NCI-H1436 (cell line): ENCODE measurements around the gene OR52H1.
"Not testable (repeated sequence)": the region's sequence is repeated elsewhere in the genome, so short reads cannot be mapped to it uniquely, and the experiment has no call there.

ENCODE experiments used
- DNase-seq: peaks from one replicate; lab custom pipeline; 2025; lab: John Stamatoyannopoulos, UW

OR52H1 gene

DNA sequence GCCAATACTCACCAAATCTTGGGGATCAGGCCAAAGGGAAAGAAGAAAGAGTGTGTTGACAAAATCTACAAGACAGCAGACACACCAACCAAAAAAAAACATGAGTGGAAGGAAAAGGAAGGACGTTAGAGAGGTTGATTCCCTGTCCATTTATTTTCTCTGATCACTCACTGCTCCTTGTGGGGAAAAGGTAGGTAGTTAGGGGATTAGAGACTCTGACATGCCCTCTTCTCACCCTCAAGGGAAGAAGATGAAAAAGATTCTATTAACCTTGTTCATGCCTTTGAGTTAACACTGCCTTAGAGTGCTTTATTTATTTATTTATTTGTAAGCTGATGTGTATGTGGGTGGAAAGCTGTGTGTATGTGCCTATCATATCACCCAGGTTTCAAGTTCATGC, at the start of gene OR52H1:
Gene OR52H1 (minus strand): TSS at position 101 of the 400 bp plus-strand sequence. CDS start 3,035 bp downstream, outside the sequence.
- DNase-seq, result no peak

DNA sequence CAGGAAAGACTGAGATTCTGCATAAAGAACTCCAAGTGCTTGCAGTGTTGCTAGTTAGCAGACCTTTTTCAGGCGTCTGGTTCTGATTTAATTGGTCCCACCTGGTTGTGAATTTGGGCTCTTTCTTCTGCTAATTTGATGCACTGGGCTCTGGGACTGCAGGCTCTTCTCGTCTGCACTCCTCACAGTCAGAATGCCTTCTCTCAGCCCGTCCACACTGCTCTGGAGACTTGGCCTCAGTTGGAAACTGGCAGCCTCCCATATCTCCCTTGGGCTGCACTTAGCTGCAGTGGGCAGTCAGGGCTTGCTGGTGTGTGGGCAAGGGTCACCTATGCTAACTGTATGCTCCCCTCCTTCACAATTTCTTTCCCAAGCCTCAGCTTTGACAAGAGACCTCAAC, 49.6 kb upstream of the OR52H1 start:
- no peak for DNase-seq

DNA sequence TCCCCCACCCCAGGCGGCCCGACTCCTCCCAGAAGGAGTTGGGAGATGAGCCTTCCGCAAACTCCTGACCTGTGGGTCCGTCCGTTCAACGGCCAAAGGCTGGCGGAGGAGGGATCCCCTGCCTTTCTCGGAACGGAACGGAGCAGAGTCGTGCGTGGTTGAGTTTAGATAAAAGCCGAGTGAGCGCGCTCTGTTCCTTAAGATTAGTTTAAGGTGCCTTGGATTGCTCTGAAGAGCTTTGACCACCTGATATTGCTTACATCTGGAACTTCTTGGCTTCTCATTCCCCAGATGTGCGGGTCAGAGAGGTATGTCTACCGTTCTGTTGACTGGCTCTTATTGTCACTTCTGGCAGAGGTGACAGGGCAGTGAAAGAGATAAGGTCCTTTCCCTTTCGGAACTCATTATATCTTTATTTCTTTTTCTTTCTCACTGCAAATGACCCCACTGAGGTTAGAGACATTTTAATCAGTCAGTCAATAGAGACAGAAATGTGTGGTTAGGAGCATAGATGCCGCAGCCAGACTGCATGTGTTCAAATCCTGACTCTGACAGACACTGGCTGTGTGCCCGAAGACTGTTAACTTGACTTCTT, 48.4 kb upstream of the OR52H1 start, which contains the start of gene TRIM6:
Gene TRIM6 (plus strand): TSS at position 31 of the 595 bp plus-strand sequence. CDS start 261 bp downstream, at position 292.
- DNase-seq, result no peak

DNA sequence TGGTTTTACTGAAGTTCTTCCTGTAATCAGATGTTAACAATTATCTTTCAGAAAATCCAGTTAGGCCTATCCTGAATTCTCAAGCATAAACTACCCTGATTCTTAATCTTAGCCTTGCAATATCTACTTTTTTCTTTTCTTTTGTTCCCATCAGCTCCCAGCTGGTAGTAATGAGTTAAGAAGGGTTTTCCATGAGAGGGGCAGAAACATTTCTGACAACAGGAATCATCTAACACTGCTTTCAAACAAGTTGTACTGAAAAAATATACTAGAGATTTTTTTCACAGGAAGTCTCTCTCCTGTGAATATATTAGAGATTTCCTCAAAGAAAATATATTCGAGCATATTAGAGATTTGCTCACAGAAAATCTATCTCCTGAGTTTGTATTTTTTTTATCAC, 44.8 kb upstream of the OR52H1 start:
- DNase-seq, result no peak

DNA sequence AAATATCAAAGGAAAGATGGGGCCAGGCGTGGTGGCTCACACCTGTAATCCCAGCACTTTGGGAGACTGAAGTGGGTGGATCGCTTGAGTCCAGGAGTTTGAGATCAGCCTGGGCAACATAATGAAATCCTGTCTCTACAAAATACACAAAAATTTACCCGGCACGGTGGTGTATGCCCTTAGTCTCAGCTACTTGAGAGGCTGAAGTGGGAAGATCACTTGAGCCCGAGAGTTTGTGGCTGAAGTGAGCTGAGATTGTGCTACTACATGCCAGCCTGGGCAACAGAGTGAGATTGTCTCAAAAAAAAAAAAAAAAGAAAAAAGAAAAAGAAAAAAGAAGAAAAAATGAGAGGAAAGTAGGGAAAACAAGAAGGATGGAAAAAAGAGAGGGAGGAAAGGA, 44.3 kb upstream of the OR52H1 start:
- no peak for DNase-seq

DNA sequence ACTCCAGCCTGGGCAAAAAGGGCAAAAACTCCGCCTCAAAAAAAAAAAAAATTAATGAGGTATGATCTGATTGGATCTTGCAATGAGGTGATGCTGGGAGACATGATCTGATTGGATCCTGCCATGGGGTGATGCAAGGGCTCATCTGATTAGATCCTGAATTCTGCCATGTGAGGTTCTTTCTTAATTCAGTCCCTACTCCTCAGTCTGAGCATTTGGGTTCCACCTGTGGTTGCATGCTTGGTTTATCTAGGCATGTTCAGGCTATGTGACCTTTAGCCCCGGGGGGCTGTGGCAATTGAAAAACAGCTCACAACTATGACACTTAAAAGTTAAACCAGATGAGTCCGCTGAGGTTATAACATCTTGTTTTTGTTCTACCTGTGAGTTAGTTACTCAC, 43.3 kb upstream of the OR52H1 start:
- no peak for DNase-seq

DNA sequence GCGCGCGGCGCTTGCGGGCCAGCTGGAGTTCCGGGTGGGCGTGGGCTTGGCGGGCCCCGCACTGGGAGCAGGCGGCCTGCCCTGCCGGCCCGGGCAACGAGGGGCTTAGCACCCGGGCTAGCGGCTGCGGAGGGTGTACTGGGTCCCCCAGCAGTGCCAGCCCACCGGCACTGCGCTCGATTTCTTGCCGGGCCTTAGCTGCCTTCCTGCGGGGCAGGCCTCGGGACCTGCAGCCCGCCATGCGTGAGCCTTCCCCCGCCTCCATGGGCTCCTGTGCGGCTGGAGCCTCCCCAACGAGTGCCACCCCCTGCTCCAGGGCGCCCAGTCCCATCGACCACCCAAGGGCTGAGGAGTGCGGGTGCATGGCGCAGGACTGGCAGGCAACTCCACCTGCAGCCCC, 41.6 kb upstream of the OR52H1 start:
- DNase-seq, result not testable (repeated sequence)

DNA sequence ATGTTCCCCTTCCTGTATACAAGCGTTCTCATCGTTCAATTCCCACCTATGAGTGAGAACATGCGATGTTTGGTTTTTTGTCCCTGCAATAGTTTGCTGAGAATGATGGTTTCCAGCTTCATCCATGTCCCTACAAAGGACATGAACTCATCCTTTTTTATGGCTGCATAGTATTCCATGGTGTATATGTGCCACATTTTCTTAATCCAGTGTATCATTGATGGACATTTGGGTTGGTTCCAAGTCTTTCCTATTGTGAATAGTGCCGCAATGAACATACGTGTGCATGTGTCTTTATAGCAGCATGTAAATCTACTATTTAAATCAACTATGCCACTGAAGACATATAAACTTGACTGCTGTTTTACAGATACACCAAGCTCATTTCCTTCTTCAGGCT, 36.1 kb upstream of the OR52H1 start:
- not testable (repeated sequence) for DNase-seq

DNA sequence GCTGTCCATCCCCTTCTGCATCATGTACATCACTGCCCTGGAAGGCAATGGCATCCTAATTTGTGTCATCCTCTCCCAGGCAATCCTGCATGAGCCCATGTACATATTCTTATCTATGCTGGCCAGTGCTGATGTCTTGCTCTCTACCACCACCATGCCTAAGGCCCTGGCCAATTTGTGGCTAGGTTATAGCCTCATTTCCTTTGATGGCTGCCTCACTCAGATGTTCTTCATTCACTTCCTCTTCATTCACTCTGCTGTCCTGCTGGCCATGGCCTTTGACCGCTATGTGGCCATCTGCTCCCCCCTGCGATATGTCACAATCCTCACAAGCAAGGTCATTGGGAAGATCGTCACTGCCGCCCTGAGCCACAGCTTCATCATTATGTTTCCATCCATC, 32.7 kb upstream of the OR52H1 start:
- DNase-seq, result no peak

DNA sequence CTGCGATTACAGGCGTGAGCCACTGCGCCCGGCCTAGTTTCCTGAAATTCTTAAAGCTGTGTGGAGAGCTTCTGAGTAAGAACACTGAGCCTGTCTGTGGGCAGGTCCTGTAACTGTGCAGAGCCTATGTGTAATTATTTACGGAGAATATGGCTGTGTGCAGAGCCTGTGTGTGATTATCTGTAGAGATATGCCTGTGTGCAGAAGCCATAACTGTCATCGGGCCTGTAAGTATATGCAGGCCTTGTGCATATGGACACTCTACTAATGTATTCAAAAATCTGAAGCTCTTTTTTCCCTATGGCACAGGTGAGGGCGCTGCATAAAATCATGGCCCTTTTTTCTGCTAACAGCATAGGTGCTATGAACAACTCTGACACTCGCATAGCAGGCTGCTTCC, 32.2 kb upstream of the OR52H1 start, which contains the start of gene OR52B6:
Gene OR52B6 (plus strand): TSS at position 301 of the 400 bp plus-strand sequence. CDS start 0 bp downstream, at position 301.
- DNase-seq, result no peak

DNA sequence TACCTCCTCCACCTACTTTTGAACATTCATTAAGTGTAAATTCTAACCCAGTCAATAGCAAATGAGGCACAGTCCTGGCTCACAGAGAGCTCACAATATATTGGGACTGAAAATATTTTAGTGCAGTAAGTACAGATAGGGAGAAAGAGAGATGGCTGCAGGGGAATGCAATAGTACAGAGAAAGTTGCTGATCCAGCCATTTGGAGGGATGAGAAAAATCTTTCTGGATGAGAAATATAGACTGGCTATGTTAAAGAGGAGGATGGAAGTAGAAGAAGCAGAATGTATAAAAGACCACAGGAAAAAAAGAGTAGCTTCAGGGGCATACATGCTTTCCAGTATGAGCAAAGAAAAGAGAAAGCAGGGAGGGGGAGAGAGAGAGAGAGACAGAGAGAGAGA, 28.8 kb upstream of the OR52H1 start:
- DNase-seq, result no peak

DNA sequence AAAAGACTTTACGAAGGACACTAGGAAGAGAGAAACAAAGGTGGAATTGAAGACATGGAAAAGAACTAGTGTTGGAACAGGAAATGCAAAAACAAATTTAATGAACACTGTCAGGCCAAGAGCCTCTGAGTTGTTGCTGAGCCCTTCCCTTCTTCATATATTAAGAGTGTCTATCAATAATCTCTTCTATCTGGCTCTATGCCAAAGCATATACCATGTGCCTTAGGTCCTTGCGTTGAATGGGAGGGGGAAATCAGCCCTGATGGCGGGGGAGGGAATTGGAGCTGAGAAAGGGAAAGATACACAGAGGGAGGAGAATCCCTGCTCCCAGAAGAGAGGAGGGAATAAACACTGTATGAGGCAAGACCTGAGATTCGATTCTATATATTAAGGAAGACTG, 26.8 kb upstream of the OR52H1 start:
- no peak for DNase-seq

DNA sequence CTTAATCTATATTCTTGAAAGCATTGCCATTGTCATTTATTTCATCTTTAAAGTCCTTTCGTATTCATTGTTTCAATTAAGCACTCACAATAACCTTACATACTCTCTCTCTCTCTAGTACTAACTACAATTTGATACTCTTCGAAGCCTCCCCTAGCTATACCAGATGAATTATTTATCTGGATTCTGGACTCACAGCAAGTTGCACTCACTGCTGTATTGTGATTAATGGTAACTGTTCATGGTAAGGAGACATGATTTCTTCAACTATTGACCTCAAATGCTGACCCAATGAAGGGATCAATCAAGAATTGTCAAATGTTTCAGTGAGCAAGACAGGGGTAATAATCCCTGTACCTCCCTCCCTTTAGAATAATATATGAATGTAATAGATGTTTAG, 26.3 kb upstream of the OR52H1 start:
- no peak for DNase-seq

DNA sequence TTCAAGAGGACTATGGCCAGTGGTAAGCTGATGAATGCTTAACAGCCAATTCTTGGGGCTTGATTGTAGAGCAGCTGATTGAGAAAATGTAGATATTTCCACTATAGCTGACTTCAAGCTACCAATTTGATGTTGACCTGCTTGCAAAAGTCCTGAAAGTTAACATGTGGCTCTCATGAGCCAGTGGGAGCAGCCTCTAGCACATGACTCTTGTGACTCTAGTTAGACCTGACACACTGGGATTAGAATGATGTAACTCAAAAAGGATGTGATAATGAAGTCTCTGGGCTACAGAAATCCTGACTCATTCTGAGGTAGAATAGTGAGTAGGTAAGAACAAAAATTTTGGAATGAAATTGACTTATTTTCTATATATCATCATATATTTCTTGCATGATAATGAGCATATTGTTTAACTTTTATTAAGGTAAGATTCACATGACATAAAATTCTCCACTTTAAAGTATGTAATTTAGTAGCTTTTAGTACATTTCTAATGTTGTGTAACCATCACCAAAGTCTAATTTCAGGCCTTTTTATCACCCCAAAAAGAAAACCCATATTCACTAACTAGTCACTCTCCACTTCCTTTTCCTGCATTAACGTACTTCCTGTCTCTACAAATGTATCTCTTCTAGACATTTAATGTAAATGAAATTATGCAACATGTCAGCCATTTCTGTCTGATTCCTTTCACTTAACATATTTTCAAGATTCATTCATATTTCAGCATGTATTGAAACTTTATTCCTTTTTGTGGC, 16.1 kb upstream of the OR52H1 start:
- no peak for DNase-seq

DNA sequence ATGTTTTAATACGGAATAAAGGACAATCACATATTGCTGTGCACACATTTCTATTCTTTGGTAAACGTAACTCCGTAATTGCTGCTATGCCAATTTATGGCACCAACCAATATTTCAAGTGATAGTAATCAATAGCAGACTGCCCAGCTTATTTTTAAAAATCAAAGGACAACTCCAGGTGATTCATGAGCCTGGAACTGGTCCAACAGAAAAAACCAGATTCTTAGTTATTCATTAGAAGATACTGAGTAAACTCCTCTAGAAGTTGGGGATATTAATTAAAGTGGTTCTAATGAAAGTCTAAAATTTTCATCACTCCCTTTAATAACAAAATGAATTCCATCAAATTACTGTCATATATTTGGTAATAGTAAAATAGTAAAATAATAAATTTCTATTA, 9.4 kb upstream of the OR52H1 start:
- no peak for DNase-seq

DNA sequence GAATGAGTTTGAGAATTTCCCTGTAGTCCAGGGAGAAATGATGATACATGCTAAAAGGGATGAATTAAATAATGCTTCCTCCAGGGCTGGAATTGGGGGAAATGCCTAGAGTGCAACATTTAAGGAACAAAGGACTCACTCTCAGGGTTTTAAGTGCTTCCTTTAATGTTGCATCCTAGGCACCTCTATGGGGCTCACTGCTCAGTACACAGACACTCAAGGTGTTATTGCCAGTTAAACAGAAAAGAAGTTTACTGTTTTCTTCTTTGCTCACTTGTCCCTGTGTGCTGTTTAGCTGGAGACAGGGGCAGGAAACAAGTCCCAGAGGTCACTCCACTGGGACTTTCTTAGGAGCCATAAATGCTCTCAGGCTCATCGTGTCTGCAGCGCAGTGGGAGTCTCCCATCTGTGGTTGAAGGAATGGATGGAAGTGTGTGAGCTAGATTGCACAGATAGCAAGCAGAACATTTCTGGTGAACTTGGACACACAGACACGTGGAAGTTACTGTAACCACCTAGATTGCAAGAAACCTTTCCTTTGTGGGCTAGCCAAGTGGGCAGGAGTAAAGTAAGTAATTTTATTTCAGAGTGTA, 8.4 kb upstream of the OR52H1 start:
- DNase-seq, result no peak

DNA sequence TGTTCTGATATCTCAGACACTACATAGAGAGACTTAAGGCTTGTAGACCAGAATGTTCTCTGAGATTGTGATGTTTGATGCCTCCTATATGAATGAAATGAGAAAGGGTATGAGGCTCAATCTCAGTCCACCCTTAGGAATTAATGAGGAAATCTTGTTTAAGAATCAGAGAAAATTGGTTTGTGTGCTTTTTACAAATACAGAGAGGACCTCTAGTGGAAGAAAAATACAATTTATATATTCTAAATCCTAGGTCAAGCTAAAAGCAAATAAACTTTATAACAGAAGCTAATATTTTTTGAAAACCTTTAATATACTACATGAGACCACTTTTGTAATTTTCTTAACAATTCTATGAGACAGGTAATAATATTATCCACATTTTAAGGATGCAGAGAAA, 5.0 kb upstream of the OR52H1 start:
- no peak for DNase-seq

DNA sequence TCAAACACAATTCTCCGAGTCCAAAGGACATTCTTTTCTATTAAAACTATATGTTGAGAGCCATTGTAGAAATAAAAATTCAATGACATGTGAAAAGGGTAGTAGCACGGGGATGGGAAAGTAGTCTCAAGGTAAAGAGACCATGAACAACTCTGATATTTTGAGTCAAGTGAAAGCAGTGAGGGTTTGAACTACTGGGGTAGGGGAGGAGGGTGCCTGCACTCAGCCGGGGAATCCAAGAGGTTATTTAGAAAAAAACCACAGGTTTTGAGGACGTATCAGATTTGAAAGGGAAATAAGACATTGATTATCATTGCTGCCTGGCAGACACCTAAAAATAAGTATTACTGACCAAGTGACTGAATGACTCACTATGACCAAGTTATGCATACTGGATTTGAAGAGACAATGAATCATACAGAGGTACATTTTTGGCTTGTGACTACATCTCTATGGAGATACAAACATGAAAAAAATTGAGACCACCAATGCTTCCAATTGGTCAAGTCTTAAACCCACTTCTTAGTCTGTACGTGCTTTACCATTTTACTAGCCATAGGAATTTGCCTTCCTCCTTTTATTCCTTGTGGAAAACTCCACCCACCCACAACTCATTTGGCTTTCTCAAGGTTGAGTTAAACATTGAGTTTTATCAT, 2.2 kb upstream of the OR52H1 start:
- DNase-seq, result no peak

DNA sequence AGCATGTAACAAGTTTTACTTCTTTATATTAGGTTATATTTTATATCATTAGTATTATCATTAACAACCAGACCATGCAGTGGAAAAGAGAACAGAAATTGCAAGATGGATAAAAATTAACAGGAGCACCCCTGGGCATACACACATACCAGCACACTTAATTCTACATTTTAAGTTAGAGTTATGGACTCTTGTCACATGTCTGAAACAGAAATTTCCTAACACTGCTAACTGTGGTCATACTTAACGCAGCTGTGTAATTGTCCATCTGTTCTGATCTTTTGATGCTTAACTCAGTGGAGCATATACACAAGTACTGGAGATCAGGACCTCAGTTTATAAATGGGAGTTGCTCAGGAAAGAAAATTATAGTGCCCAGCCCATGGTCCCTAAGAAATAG, 358 bp downstream of the OR52H1 start:
- DNase-seq, result no peak

DNA sequence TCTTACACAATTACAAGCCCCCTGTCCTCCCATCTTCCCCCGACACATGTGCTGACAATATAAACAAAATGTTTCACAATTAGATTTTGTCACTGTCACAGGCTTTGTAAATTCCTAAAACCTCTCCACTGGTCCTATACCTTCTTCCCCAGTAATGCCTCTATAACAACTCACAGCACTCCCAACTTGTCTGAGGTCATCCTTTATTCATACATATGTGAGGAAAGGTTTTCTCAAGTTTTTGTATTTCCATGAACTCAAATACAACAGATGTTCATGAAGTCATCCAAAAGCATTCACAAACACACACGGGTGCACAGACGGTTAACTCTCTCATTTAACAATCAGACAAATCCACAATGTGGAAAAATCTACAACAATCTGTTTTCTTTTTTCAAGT, 1.9 kb downstream of the OR52H1 start:
- no peak for DNase-seq

DNA sequence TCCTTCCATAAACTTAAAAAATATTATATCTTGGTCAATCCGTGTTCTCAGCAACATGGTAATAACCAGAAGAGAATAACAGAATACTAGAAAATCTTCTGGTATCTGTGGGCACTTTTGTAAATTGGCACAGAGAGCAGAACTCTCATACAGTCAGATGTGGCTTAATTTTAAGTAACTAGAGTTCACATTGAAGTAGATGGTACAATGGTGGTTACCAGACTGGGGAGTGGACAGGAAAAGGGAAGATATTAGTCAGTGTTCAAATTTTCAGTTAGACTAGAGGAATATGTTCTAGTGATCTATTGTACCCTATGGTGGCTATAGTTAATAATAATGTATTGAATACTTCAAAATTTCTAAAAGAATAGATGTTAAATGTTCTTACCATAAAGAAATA, 6.9 kb downstream of the OR52H1 start:
- no peak for DNase-seq

DNA sequence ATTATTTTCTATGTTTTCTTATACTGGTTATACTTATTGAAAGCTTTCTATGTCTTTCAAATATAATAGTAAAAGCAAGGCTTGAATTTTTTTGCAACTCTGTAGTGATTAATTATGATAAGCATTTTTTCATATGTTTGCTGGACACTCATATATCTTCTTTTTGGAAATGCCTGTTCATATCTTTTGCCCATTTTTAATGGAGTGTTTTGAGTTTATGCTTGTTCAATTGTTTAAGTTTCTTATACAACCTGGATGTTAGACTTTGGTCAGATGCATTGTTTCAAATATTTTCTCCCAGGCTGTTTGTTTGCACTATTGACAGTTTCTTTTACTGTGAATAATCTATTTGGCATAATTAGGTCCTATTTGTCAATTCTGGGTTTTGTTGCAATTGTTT, 11.9 kb downstream of the OR52H1 start:
- DNase-seq, result no peak

DNA sequence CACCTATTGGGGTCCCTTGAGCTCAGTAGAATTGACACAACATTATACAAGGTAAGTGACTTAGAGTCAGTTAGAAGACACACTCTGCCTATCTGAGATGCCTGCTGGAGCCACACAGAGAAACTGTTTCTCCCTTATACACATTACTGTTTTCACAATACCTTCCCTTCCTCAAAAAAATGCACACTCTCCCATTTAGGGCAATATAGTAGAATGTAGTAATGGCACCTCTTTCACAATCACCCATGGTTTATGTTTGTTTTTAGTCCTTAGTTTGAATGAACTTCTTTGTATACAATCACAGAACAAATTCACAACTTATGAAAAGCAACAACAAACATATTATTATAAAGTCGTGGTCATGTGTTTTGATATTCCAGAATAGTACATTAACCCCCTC, 14.3 kb downstream of the OR52H1 start:
- no peak for DNase-seq
